Mammary epithelial cell (primary cell): ENCODE measurements around the gene SH3GL1.

ENCODE experiments used
- CTCF ChIP-seq, 2 donors: IDR thresholded peaks in 1 of 2; conservative IDR thresholded peaks in 1 of 2; 2 replicates each; pipeline ENCODE4 v1.5.1; 2011 to 2012; ENCODE audit warnings: inconsistent platforms in 2 of 2, low read length in 2 of 2, mild to moderate bottlenecking in 2 of 2, control low read depth in 1 of 2, low read depth in 1 of 2; ENCODE audit not compliant: insufficient read depth in 1 of 2; ENCODE audit errors: extremely low read depth in 1 of 2
- EZH2 ChIP-seq: IDR thresholded peaks from 2 replicates; pipeline ENCODE4 v1.6.1; 2012; ENCODE audit warnings: low read length, inconsistent platforms, borderline replicate concordance

GRCh38 chr19:4373601-4374497, 26.5 kb downstream of the SH3GL1 start:
- TF ChIP-seq CTCF (conservative IDR thresholded peaks at IDR 0.05 in 1 of 2, IDR thresholded peaks at IDR 0.05 in 1 of 2; ENCODE audit: extremely low read depth in 1 of 2, insufficient read depth in 1 of 2, low read depth in 1 of 2, low read length in 2 of 2) = no peak
- no peak for TF ChIP-seq EZH2
